ENCODE measurements around the gene SGTA. TPM values are rescaled to one million over a fixed set of nuclear protein-coding genes. Genes with fewer than 3 reads are reported as not detected.
A peak's percentile ranks its signal among the peaks of the same experiment; 100 is the strongest.

The SGTA gene
- total and polyA plus RNA-seq, 2 of the 8 experiments (the other 6 are each of a cell fraction or from before 2014, with no cell fraction given), result 86.8 to 130 TPM

DNA sequence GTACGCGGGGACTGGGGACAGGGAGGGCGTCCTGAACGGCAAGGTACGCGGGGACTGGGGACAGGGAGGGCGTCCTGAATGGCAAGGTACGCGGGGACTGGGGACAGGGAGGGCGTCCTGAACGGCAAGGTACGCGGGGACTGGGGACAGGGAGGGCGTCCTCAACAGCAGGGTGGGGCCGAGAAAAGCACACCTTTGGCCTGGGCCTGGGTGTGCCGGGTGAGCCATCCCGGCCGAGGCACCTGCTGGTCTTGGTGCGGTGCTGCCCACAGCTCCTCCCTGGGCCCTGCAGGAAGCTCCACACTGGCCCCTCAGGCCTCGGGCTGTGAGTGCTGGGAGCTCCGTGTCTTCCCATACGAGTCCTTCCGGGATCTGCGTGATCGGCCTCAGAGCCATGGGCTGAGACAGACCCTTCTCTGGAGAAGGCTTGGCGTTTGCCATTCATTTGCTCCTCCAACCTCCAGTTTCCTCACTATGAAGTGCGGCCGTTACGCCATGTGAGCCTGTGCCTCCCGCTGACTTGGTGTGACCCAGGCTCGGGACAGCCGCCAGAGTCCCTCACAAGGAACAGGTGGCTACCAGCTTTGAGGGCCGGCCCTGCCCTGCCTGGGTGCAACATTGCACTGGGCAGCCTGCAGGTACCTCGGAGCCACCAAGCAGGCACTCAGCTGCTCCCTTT, 28.8 kb upstream of the SGTA start:
- Histone ChIP-seq H2BK15ac (ENCODE audit: low read length) (no peak overlapping the region), H2BK5ac (ENCODE audit: low read depth, low read length) (no peak overlapping the region), H3K9ac (replicated peaks in 1 of 4; ENCODE audit: extremely low read depth in 1 of 4, low read depth in 3 of 4, low read length in 3 of 4) (no peak overlapping the region), H3K18ac (ENCODE audit: extremely low read depth, low read length) (no peak overlapping the region), H3K79me1 (ENCODE audit: low read depth, low read length) (no peaks in the 10 kb centered on the region), H3K23me2 (ENCODE audit: low read depth, low read length) (no peaks in the 10 kb centered on the region), H3K23ac (ENCODE audit: insufficient read length) (no peak overlapping the region), H4K5ac (ENCODE audit: insufficient read length, low read depth, low read length) (no peak overlapping the region), H3K27me3 (replicated peaks in 1 of 4; ENCODE audit: control insufficient read depth in 3 of 4, extremely low read depth in 1 of 4, insufficient read depth in 3 of 4, low read length in 3 of 4) (no peaks in the 10 kb centered on the region), H3K79me2 (ENCODE audit: control insufficient read depth in 1 of 2, insufficient read depth in 2 of 2, low read length in 2 of 2) (no peaks in the 10 kb centered on the region), H2AFZ (ENCODE audit: low read length) (no peak overlapping the region), H3K36me3 (ENCODE audit: control insufficient read depth in 2 of 4, insufficient read depth in 4 of 4, low read length in 3 of 4) (peaks cover 13 to 64% (median 48%) of the 10 kb centered on the region in 4 experiments; a peak in 6 of 8 replicates), H3K4me1 (replicated peaks in 1 of 4; ENCODE audit: control insufficient read depth in 3 of 4, insufficient read depth in 4 of 4, low read length in 3 of 4) (no peaks in the 10 kb centered on the region), H4K91ac (replicated peaks; ENCODE audit: insufficient read length, low read length) (no peak overlapping the region), H2BK20ac (ENCODE audit: low read length) (no peak overlapping the region), H3K4me2 (ENCODE audit: insufficient read depth in 1 of 2, low read depth in 2 of 2, low read length in 2 of 2) (no peak overlapping the region), H3K56ac (replicated peaks; ENCODE audit: insufficient read length, low read depth, low read length) (no peak overlapping the region), H4K8ac (ENCODE audit: extremely low read depth, insufficient read depth, low read length) (no peak overlapping the region), H3K27ac (ENCODE audit: low read depth, low read length) (no peak overlapping the region), H2BK12ac (ENCODE audit: low read depth, low read length) (no peak overlapping the region), H2AK5ac (ENCODE audit: low read depth, low read length) (no peak overlapping the region), H3K4ac (replicated peaks; ENCODE audit: insufficient read length, low read depth, low read length) (no peak overlapping the region), H3K9me3 (ENCODE audit: insufficient read depth in 2 of 2, low read depth in 1 of 2, low read length in 1 of 2) (no peaks in the 10 kb centered on the region), H4K20me1 (replicated peaks in 1 of 2; ENCODE audit: control insufficient read depth in 1 of 2, insufficient read depth in 2 of 2, low read length in 2 of 2) (peaks cover 7 to 12% of the 10 kb centered on the region in 2 experiments), H3K4me3 (ENCODE audit: extremely low read depth in 1 of 4, insufficient read depth in 2 of 4, low read depth in 3 of 4, low read length in 4 of 4) (no peak overlapping the region), H2BK120ac (replicated peaks; ENCODE audit: low read depth, low read length) (no peak overlapping the region), H3K14ac (ENCODE audit: insufficient read length) (no peak overlapping the region)
- no peak for TF ChIP-seq ZNF274 (IDR thresholded peaks at IDR 0.05; ENCODE audit: borderline replicate concordance, extremely low read depth, low read length)
- TF ChIP-seq CHD2 (IDR thresholded peaks at IDR 0.05; ENCODE audit: low read length), result no peak
- no peak for TF ChIP-seq RAD21 (IDR thresholded peaks at IDR 0.05 in 1 of 2, conservative IDR thresholded peaks at IDR 0.05 in 1 of 2; ENCODE audit: low read depth in 2 of 2, low read length in 2 of 2)
- TF ChIP-seq TBP (IDR thresholded peaks at IDR 0.05; ENCODE audit: low read depth, low read length), result no peak
- no peak for TF ChIP-seq NRF1 (IDR thresholded peaks at IDR 0.05; ENCODE audit: low read depth, low read length)
- TF ChIP-seq JUND (IDR thresholded peaks at IDR 0.05; ENCODE audit: low read length), result no peak
- TF ChIP-seq EGR1 (IDR thresholded peaks at IDR 0.05; ENCODE audit: borderline replicate concordance, low read depth, low read length), result no peak
- TF ChIP-seq SP4 (IDR thresholded peaks at IDR 0.05; ENCODE audit: low read length), result no peak
- no peak for TF ChIP-seq FOSL1 (IDR thresholded peaks at IDR 0.05; ENCODE audit: insufficient read depth, low read depth, low read length)
- DNase-seq (ENCODE audit: low read depth in 1 of 2, low spot score in 2 of 2) (peak in 1 of 2 experiments; percentile 42), FAIRE-seq (no peak)
- CTCF ChIA-PET (ENCODE audit: partially characterized antibody), result interaction anchor here (0.6 kb wide), 1 partner anchor 18 kb away, joined by 3 read pairs; no protein-coding TSS in a partner anchor
- 95% methylated on average over 27 of the region's 34 CpGs; no CpG with 5 or more reads in 1 of the 2 experiments for WGBS, 2 experiments (ENCODE audit: extremely low coverage in 1 of 2, insufficient coverage in 1 of 2, insufficient read length in 1 of 2, insufficient replicate concordance in 2 of 2, low coverage in 1 of 2, low lambda C conversion rate in 2 of 2, missing lambda C conversion rate in 1 of 2)
- POLR2A ChIA-PET (ENCODE audit: partially characterized antibody), result interaction anchor here (0.7 to 1.0 kb wide), 3 partner anchors 18 to 28 kb away, joined by 3 to 7 read pairs (median 4); partner anchors contain the start of gene THOP1

All from H1 (cell line).